HepG2 (cell line): Measurements from ENCODE around the gene SUB1. TPM values are rescaled to one million over a fixed set of nuclear protein-coding genes. Genes with fewer than 3 reads are reported as not detected.

Source experiments
- ATAC-seq: fragments of 200-7000 bp; cut with Tn5 transposase; 3 replicates; pipeline ENCODE4 v1.9.1; 2020; ENCODE audit warnings: mild to moderate bottlenecking, moderate library complexity
- BruUV-seq: library from RNA; stranded (reverse); fragments of 400-500 nt; replicated peaks from 2 replicates; lab custom pipeline; 2021; lab: Mats Ljungman, UMichigan
- CTCF ChIA-PET: fragments of 300-600 bp; formaldehyde crosslinking; extraction: SDS; loops from one replicate; lab custom pipeline; 2021; ENCODE audit warnings: low total read pairs, inconsistent platforms, low intra/inter-chr PET ratio; lab: Yijun Ruan, JAX
- POLR2A ChIA-PET: fragments of 350-600 bp; sonication (Branson Sonifier 250); formaldehyde crosslinking; loops from one replicate; lab custom pipeline; 2020; ENCODE audit warnings: antibody characterized with exemption, inconsistent platforms; lab: Yijun Ruan, JAX
- DNase-seq: peaks from one replicate; pipeline ENCODE4 v3.0.0-alpha.2; 2015; ENCODE audit warnings: low spot score
- FAIRE-seq: peaks from 3 replicates; lab custom pipeline; 2011; peaks lifted over from hg19 to GRCh38; lab: Jason Lieb, UNC
- H2AFZ ChIP-seq: one replicate; pipeline ENCODE4 v1.6.1; 2011; ENCODE audit warnings: low read length, inconsistent platforms
- H3K27ac ChIP-seq: fragments of 300-600 bp; 3 replicates; pipeline ENCODE4 v1.8.0; 2011; ENCODE audit warnings: mixed run types, mild to moderate bottlenecking, mixed read lengths, low read length, inconsistent platforms; ENCODE audit not compliant: insufficient read depth; ENCODE audit errors: extremely low read length
- H3K27me3 ChIP-seq, 2 experiments: fragments of 200-600 bp in 1 of 2; 2 replicates in 1 of 2; 3 replicates in 1 of 2; pipeline versions ENCODE4 v1.6.0 to v1.8.0; 2011; ENCODE audit warnings: low read length in 2 of 2, mild to moderate bottlenecking in 2 of 2, moderate library complexity in 2 of 2, inconsistent platforms in 1 of 2; ENCODE audit not compliant: insufficient read depth in 2 of 2, control insufficient read depth in 1 of 2
- H3K36me3 ChIP-seq, 2 experiments: fragments of 200-600 bp in 1 of 2; replicated peaks in 1 of 2; 2 replicates in 1 of 2; 3 replicates in 1 of 2; pipeline versions ENCODE4 v1.5.1 to v1.8.0; 2011; ENCODE audit warnings: low read length in 2 of 2, inconsistent platforms in 1 of 2; ENCODE audit not compliant: insufficient read depth in 2 of 2, control insufficient read depth in 1 of 2
- H3K4me1 ChIP-seq: 2 replicates; pipeline ENCODE4 v1.5.1; 2012; ENCODE audit warnings: low read length, inconsistent platforms; ENCODE audit not compliant: insufficient read depth
- H3K4me2 ChIP-seq: 2 replicates; pipeline ENCODE4 v1.6.0; 2011; ENCODE audit warnings: low read depth, low read length, inconsistent platforms
- H3K4me3 ChIP-seq, 3 experiments: fragments of 200-600 bp in 1 of 3; sonication (generic), shearing (Covaris generic) in 1 of 3; replicated peaks in 1 of 3; 2 replicates each; pipeline ENCODE4 v1.5.1; 2011 to 2016; ENCODE audit warnings: low read length in 3 of 3, inconsistent platforms in 2 of 3, low read depth in 2 of 3, mild to moderate bottlenecking in 2 of 3, control low read depth in 1 of 3, mixed read lengths in 1 of 3; ENCODE audit not compliant: insufficient read depth in 1 of 3
- H3K79me2 ChIP-seq: one replicate; pipeline ENCODE4 v1.6.1; 2011; ENCODE audit warnings: low read length, inconsistent platforms; ENCODE audit not compliant: insufficient read depth
- H3K9ac ChIP-seq: 2 replicates; pipeline ENCODE4 v1.6.0; 2011; ENCODE audit warnings: mild to moderate bottlenecking, low read depth, low read length, inconsistent platforms; ENCODE audit not compliant: insufficient read depth
- H3K9me3 ChIP-seq: 2 replicates; pipeline ENCODE4 v1.5.1; 2012; ENCODE audit warnings: mild to moderate bottlenecking, low read length
- H4K20me1 ChIP-seq: 2 replicates; pipeline ENCODE4 v1.6.0; 2011; ENCODE audit warnings: inconsistent platforms, mild to moderate bottlenecking, low read length, moderate library complexity; ENCODE audit not compliant: insufficient read depth
- ASH2L ChIP-seq: fragments of 300-600, 200-600 bp; sonication (generic); IDR thresholded peaks from 2 replicates; pipeline ENCODE4 v1.7.0; 2017; ENCODE audit warnings: low read depth, mild to moderate bottlenecking, moderate library complexity, mixed read lengths, low read length; ENCODE audit not compliant: insufficient read length
- FOXA3 ChIP-seq: IDR thresholded peaks from 2 replicates; pipeline ENCODE4 v1.6.1; 2016; ENCODE audit warnings: missing genetic modification reagents, missing compliant biosample characterization
- MEIS1 ChIP-seq: sonication (generic); formaldehyde crosslinking; IDR thresholded peaks from 2 replicates; pipeline ENCODE4 v1.9.0; 2021; ENCODE audit warnings: mild to moderate bottlenecking, missing genetic modification reagents, moderate library complexity, borderline replicate concordance
- ZNF530 ChIP-seq: sonication (generic); formaldehyde crosslinking; IDR thresholded peaks from 2 replicates; pipeline ENCODE4 v1.5.0; 2020; ENCODE audit warnings: low read depth, mild to moderate bottlenecking, missing genetic modification reagents
- ZNF768 ChIP-seq: sonication (generic); formaldehyde crosslinking; IDR thresholded peaks from 2 replicates; pipeline ENCODE4 v1.4.0; 2020; ENCODE audit warnings: missing genetic modification reagents
- WGBS: methylation state at CpG from one replicate; pipeline ENCODE4 v1.1.6; 2017; ENCODE audit warnings: low lambda C conversion rate; 5-methylcytosine and 5-hydroxymethylcytosine counted together
- in situ Hi-C: cut with HindIII; loops from 2 replicates; pipeline ENCODE4 v1.10.0; 2017; ENCODE audit warnings: low pct_unique_long_range_greater_than_20kb; ENCODE audit not compliant: extremely low pct_ligation_motif_present
- intact Hi-C: fragments of 100-400 bp; cut with micrococcal nuclease; formaldehyde crosslinking; loops from one replicate; pipeline ENCODE4 v1.10.0; 2022; ENCODE audit not compliant: unreplicated experiment
- polyA plus RNA-seq, 8 experiments: library from polyadenylated mRNA; depleted of rRNA in 3 of 8; stranded (reverse) in 7 of 8; unstranded in 1 of 8; fragments of >200 nt; fragmentation: Illumina TruSeq in 4 of 8; extraction: Trizol in 4 of 8; gene quantifications; 2 replicates each; pipeline versions ENCODE4 v1.2.1 to v1.2.3, GENCODE V29; 2011 to 2016; ENCODE audit warnings: low read depth in 4 of 8, missing spikeins in 1 of 8, mixed read lengths in 1 of 8; ENCODE audit not compliant: insufficient read depth in 1 of 8
- total RNA-seq, 5 experiments: library from RNA; depleted of rRNA; stranded (reverse); fragments of >200 nt; fragmentation: Illumina TruSeq; extraction: Trizol; gene quantifications; 2 replicates each; pipeline ENCODE4 v1.2.3, GENCODE V29; 2016; ENCODE audit warnings: low read depth in 1 of 5
- TF ChIP-seq, protein P1 (sequence below): sonication (generic); formaldehyde crosslinking; IDR thresholded peaks from 2 replicates; pipeline ENCODE4 v1.5.0; 2020; ENCODE audit warnings: mild to moderate bottlenecking, missing genetic modification reagents
- TF ChIP-seq, protein P2 (sequence below): sonication (generic); formaldehyde crosslinking; IDR thresholded peaks from 2 replicates; pipeline ENCODE4 v1.4.0; 2020; ENCODE audit warnings: mild to moderate bottlenecking, missing genetic modification reagents

Gene SUB1
- total and polyA plus RNA-seq, 2 of the 13 experiments (the other 11 are each of a cell fraction or from before 2014, with no cell fraction given), result 182 to 693 TPM

- peak; percentile 68 for TF ChIP-seq ASH2L
- TF ChIP-seq, protein P1, sequence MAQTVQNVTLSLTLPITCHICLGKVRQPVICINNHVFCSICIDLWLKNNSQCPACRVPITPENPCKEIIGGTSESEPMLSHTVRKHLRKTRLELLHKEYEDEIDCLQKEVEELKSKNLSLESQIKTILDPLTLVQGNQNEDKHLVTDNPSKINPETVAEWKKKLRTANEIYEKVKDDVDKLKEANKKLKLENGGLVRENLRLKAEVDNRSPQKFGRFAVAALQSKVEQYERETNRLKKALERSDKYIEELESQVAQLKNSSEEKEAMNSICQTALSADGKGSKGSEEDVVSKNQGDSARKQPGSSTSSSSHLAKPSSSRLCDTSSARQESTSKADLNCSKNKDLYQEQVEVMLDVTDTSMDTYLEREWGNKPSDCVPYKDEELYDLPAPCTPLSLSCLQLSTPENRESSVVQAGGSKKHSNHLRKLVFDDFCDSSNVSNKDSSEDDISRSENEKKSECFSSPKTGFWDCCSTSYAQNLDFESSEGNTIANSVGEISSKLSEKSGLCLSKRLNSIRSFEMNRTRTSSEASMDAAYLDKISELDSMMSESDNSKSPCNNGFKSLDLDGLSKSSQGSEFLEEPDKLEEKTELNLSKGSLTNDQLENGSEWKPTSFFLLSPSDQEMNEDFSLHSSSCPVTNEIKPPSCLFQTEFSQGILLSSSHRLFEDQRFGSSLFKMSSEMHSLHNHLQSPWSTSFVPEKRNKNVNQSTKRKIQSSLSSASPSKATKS (CRISPR knock-in tag), result no peak
- 0 out of 2 replicates have a peak, but pooled peaks have one; percentile 6 for TF ChIP-seq MEIS1
- TF ChIP-seq ZNF768 (CRISPR knock-in tag), result no peak
- TF ChIP-seq, protein P2, sequence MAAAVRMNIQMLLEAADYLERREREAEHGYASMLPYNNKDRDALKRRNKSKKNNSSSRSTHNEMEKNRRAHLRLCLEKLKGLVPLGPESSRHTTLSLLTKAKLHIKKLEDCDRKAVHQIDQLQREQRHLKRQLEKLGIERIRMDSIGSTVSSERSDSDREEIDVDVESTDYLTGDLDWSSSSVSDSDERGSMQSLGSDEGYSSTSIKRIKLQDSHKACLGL, result 0 out of 2 replicates have a peak, but pooled peaks have one; percentile 9
Measured at GRCh38 chr5:32586276-32586599, 881 bp downstream of the SUB1 start (continued).

DNA sequence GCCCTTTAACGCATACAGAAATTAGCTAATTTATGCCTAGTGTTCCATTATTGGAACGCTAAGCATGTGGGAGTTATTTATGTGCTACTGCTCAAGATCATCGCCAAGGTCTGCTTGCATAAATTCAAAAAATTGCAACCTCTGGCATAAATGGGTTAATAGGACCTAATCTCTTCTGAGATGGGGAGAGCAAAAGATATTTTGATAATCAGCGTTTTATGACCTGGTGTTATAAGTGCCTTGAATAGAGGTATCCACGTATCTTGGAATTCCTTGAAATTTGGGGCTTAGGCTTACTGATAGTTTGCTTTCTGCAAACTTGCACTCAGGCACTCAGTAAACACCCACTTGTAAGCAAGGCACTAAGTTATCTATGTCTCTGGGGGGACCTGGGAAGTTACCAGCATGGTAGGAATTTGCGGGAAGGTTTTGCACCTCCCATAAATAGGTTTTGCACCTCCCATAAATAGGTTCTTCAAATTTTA, 1.8 kb downstream of the SUB1 start:
- in situ Hi-C loops, result loop anchor here (5.0 kb wide), 1 partner anchor 60 kb away; no protein-coding TSS in a partner anchor
- FAIRE-seq, result no peak
- 47% methylated on average over 6 of the region's 6 CpGs for WGBS

More for the DNA sequence above, 1.8 kb downstream of the SUB1 start:
- Histone ChIP-seq H3K36me3 (peaks cover 7 to 27% of the 10 kb centered on the region in 2 experiments), H3K4me1 (peaks cover 62% of the 10 kb centered on the region), H4K20me1 (peaks cover 35% of the 10 kb centered on the region), H3K4me3 (peak overlapping the region; percentile 80 to 99 (median 87); a peak in 5 of 6 replicates), H3K4me2 (peak overlapping the region; percentile 96), H2AFZ (no peak overlapping the region), H3K79me2 (peaks cover 66% of the 10 kb centered on the region), H3K27me3 (no peaks in the 10 kb centered on the region; a peak in 1 of 5 replicates), H3K9ac (peak overlapping the region; percentile 85), H3K9me3 (no peaks in the 10 kb centered on the region), H3K27ac (peak overlapping the region; percentile 90)
- ChIA-PET POLR2A (interaction anchor here (1.0 to 1.4 kb wide), 2 partner anchors 13 to 97 kb away, joined by 3 to 6 read pairs; no protein-coding TSS in a partner anchor), CTCF (no interaction called here)
- no peak for ATAC-seq
- DNase-seq, result no peak
- TF ChIP-seq FOXA3 (CRISPR knock-in tag) (0 out of 2 replicates have a peak, but pooled peaks have one; percentile 26), ZNF530 (CRISPR knock-in tag) (no peak)
- intact Hi-C loops, result loop anchor here (5.0 kb wide), 1 partner anchor 145 kb away; the partner anchor contains the start of gene ZFR
- no TSS peak for BruUV-seq
